Heart left ventricle (tissue), 13 donors: ENCODE measurements around the gene TAF4.

ENCODE experiments used
- CTCF ChIP-seq, 12 donors: fragments of 200-600 bp; sonication (generic) in 4 of 12; IDR thresholded peaks; one replicate each; pipeline versions ENCODE4 v1.5.0 to v1.8.0; 2018 to 2022; ENCODE audit warnings: antibody characterized with exemption in 12 of 12, mild to moderate bottlenecking in 5 of 12
- POLR2A ChIP-seq, 2 donors: fragments of 450-650 bp; IDR thresholded peaks; one replicate each; pipeline ENCODE4 v1.6.1; 2017; ENCODE audit warnings: antibody characterized with exemption in 2 of 2, mild to moderate bottlenecking in 2 of 2, moderate library complexity in 2 of 2
- donor health status: ischemic (EF 13 %, LVEDD 7.1; RV severe dilation, severe dysfunction).
- donor health status: DM: no; HTN: yes; CAD: no.
- donor health status: DM: no; HTN: no; CAD: no.
- donor health status: ischemic (EF 25% LVEDD 6.9; RV normal size, moderate dysfunction).
- donor health status: ischemic (EF 25% LVEDD 5.7; RV mildly dilated, moderate dysfunction).
- donor health status: ischemic (EF 35%, LVEDD 5.7; RV mildly dilated, moderate dysfunction).
- donor health status: nonischemic (EF 11% LVEDD 7.7; RV severe dilation, severe dysfunction).
- donor health status: DM: yes; HTN: yes; CAD: no.
- donor health status: PGD.
- donor health status: ischemic (EF 29% LVEDD 5.4; RV normal size, mild dysfunction).
- donor health status: nonischemic (EF 23%, LVEDD 6.1; RV moderate dilation, normal function).

DNA sequence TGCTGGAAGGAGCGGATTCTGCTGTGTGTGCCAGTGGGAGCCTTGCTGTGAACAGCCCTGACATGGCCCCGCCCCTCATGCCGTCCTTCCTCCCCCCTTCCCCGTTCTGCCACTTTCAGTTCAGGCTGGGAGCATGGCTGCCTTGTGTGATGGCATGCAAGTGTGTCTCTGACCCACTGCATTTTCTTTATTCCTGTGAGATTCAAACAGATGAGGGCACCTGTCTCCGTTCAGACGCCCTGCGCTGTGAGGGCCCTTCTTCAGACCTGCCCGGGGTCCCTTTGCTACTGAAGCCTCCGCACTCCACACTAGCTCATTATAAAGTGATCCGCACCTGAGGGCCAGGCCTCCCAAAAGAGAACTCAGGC lies 88.3 kb downstream of the TAF4 start:
- TF ChIP-seq CTCF (IDR thresholded peaks at IDR 0.05) (no peak), POLR2A (IDR thresholded peaks at IDR 0.05) (no peak)
